IMR-90 (cell line): ENCODE measurements around the gene CSF2RB.

Experiments
- CEBPB ChIP-seq: IDR thresholded peaks from 2 replicates; pipeline ENCODE4 v1.6.1; 2012; ENCODE audit warnings: low read depth, low read length, improper control_type of control experiment
- CHD1 ChIP-seq: IDR thresholded peaks from 2 replicates; pipeline ENCODE4 v1.6.1; 2012; ENCODE audit warnings: low read depth, low read length, improper control_type of control experiment
- CTCF ChIP-seq: conservative IDR thresholded peaks from 2 replicates; pipeline ENCODE4 v1.5.1; 2012; ENCODE audit warnings: mild to moderate bottlenecking, low read depth, low read length, improper control_type of control experiment
- FOS ChIP-seq: fragments of 150-350 bp; IDR thresholded peaks from 2 replicates; pipeline ENCODE4 v1.6.1; 2016; ENCODE audit warnings: low read depth, low read length
- MAFK ChIP-seq: IDR thresholded peaks from 2 replicates; pipeline ENCODE4 v1.6.1; 2012; ENCODE audit warnings: low read depth, low read length, improper control_type of control experiment
- MAZ ChIP-seq: IDR thresholded peaks from 2 replicates; pipeline ENCODE4 v1.6.1; 2012; ENCODE audit warnings: low read depth, mild to moderate bottlenecking, low read length, improper control_type of control experiment, moderate library complexity, borderline replicate concordance
- MXI1 ChIP-seq: IDR thresholded peaks from 2 replicates; pipeline ENCODE4 v1.6.1; 2012; ENCODE audit warnings: low read depth, mild to moderate bottlenecking, low read length, moderate library complexity, borderline replicate concordance
- NFE2L2 ChIP-seq: fragments of 150-350 bp; IDR thresholded peaks from 2 replicates; pipeline ENCODE4 v1.6.1; 2016; ENCODE audit warnings: low read depth, mild to moderate bottlenecking, low read length
- POLR2A ChIP-seq: IDR thresholded peaks from 2 replicates; pipeline ENCODE4 v1.6.1; 2012; ENCODE audit warnings: mild to moderate bottlenecking, low read depth, low read length
- RAD21 ChIP-seq: IDR thresholded peaks from 2 replicates; pipeline ENCODE4 v1.6.1; 2012; ENCODE audit warnings: low read length, improper control_type of control experiment
- RCOR1 ChIP-seq: IDR thresholded peaks from 2 replicates; pipeline ENCODE4 v1.6.1; 2012; ENCODE audit warnings: mild to moderate bottlenecking, low read length, improper control_type of control experiment; ENCODE audit not compliant: insufficient replicate concordance
- SMC3 ChIP-seq: fragments of 150-350 bp; IDR thresholded peaks from 2 replicates; pipeline ENCODE4 v1.6.1; 2016; ENCODE audit warnings: low read depth, mild to moderate bottlenecking, antibody characterized with exemption, low read length, moderate library complexity
- USF2 ChIP-seq: fragments of 150-350 bp; IDR thresholded peaks from 2 replicates; pipeline ENCODE4 v1.6.1; 2017; ENCODE audit warnings: mild to moderate bottlenecking, antibody characterized with exemption, low read length, low read depth

GRCh38 chr22:36872866-36873498 lies 40.4 kb upstream of the CSF2RB start:
- TF ChIP-seq CTCF, result no peak
- no peak for TF ChIP-seq CHD1
- no peak for TF ChIP-seq RAD21
- TF ChIP-seq MXI1, result no peak
- no peak for TF ChIP-seq CEBPB
- no peak for TF ChIP-seq MAZ
- no peak for TF ChIP-seq POLR2A
- TF ChIP-seq NFE2L2, result no peak
- no peak for TF ChIP-seq USF2
- no peak for TF ChIP-seq RCOR1
- no peak for TF ChIP-seq FOS
- TF ChIP-seq MAFK, result no peak
- TF ChIP-seq SMC3, result no peak
